ENCODE results near the gene APOM. TPM values are rescaled to one million over a fixed set of nuclear protein-coding genes. Genes with fewer than 3 reads are reported as not detected.

The APOM gene
- total RNA-seq, 4 donors from 2014 or later = 0.67 to 2.1 (median 1.1) TPM

DNA sequence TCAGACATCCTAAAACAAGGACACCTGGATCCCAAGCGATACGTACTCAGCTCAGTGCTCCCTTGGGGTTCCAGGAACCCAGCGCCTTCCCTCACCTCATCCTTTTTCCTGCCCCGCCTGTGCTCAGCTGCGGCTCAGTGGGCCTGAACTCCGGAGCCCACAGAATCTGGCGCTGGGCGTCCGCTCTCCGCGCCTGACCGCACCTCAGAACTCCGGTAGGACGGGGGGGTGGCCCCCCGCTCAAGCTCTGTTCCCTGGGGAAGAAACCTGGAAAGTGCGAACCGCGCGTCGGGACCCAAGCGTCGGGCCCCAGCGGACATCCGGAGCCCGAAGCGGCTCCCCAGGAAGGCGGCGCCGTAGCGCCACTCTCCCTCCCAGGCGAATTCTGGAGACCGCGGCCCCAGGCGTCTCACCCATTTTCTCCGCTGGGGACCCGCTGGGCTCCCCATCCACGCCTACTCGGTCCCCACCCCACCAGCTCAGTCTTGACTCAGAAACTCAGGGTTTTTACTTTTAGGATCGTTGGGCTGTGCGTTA, 25.5 kb downstream of the APOM start:
- no peak for DNase-seq
- WGBS, 2 donors = 0 to 2% methylated on average over 16 to 17 of the region's 40 CpGs
- Histone ChIP-seq H3K36me3 (peaks cover 0 to 19% (median 6%) of the 10 kb centered on the region in 3 donors), H3K4me1 (peaks cover 4 to 36% (median 16%) of the 10 kb centered on the region in 3 donors), H3K27ac (peak overlapping the region; percentile 65 to 85 (median 74)), H3K9me3 (no peaks in the 10 kb centered on the region), H3K27me3 (no peaks in the 10 kb centered on the region), H3K4me3 (peak overlapping the region; percentile 43 to 69 (median 62))
- intact Hi-C loops (cut with DNase I) = loop anchor here (10.0 kb wide), 1 partner anchor 154 kb away; no protein-coding TSS in a partner anchor
- TF ChIP-seq, protein P1, sequence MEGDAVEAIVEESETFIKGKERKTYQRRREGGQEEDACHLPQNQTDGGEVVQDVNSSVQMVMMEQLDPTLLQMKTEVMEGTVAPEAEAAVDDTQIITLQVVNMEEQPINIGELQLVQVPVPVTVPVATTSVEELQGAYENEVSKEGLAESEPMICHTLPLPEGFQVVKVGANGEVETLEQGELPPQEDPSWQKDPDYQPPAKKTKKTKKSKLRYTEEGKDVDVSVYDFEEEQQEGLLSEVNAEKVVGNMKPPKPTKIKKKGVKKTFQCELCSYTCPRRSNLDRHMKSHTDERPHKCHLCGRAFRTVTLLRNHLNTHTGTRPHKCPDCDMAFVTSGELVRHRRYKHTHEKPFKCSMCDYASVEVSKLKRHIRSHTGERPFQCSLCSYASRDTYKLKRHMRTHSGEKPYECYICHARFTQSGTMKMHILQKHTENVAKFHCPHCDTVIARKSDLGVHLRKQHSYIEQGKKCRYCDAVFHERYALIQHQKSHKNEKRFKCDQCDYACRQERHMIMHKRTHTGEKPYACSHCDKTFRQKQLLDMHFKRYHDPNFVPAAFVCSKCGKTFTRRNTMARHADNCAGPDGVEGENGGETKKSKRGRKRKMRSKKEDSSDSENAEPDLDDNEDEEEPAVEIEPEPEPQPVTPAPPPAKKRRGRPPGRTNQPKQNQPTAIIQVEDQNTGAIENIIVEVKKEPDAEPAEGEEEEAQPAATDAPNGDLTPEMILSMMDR (IDR thresholded peaks at IDR 0.05) = peak in 3 of 6 experiments; percentile 13 to 31 (median 23)
- TF ChIP-seq POLR2A (IDR thresholded peaks at IDR 0.05) = peak in 1 of 4 donors; percentile 21

DNA sequence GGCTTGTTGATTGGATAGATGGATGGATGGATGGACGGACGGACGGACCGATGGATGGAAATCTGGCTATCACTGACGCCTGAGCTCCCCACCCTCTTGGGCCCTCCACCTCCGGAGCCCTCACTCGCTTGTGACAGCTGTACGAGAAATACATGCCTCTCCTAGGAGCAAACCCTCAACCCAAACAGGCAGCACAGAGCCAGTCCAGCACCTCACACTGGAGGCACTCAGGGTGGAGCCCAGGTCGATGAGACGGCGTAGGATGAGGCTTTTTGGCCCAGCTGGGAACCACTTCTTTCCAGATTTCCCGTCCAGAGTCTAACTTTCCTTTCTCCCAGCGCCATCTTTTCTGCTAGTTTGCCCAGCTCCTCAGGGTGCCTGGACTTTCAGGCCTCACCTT, 27.9 kb downstream of the APOM start:
- H3K4me1 ChIP-seq = peaks cover 4 to 36% (median 16%) of the 10 kb centered on the region in 3 donors
- 64 to 78% methylated on average over 13 of the region's 13 CpGs for WGBS, 2 donors
- DNase-seq = no peak
- H3K36me3 ChIP-seq = peaks cover 8 to 43% (median 22%) of the 10 kb centered on the region in 3 donors
- TF ChIP-seq, protein P1 (IDR thresholded peaks at IDR 0.05) = no peak
- no peak for TF ChIP-seq POLR2A (IDR thresholded peaks at IDR 0.05)
- peak overlapping the region in 1 of 4 donors; percentile 25 for H3K27ac ChIP-seq
- H3K27me3 ChIP-seq = no peaks in the 10 kb centered on the region
- intact Hi-C loops (cut with DNase I) = loop anchor here (10.0 kb wide), 1 partner anchor 151 kb away; no protein-coding TSS in a partner anchor
- H3K9me3 ChIP-seq = no peaks in the 10 kb centered on the region
- H3K4me3 ChIP-seq = peak overlapping the region in 2 of 4 donors; percentile 28 to 50

DNA sequence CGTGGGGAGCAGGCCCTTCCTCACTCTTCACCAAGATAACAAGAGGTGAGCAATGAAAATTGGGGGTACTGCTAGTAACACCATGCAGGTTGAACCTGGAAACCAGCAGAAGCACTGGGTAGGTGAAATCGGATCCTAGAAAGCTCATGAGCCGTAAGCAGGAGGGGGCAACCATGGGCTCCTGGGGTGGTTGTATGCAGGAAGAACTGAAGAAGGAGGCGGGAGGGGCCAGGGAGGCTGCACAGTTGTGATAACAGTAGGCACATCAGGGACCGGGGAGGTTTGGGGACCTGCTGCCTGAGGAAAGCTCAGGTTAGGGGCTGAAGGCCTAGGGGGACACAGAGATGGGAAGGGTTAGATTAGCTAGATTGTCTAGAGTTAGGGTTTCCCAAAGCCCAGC, 30.8 kb downstream of the APOM start:
- WGBS, 2 donors = 70 to 80% methylated on average over 5 of the region's 5 CpGs
- H3K27ac ChIP-seq = no peak overlapping the region
- no peak for DNase-seq
- no peaks in the 10 kb centered on the region for H3K27me3 ChIP-seq
- TF ChIP-seq POLR2A (IDR thresholded peaks at IDR 0.05) = no peak
- TF ChIP-seq, protein P1 (IDR thresholded peaks at IDR 0.05) = no peak
- H3K4me3 ChIP-seq = no peak overlapping the region
- H3K36me3 ChIP-seq = peaks cover 16 to 72% (median 48%) of the 10 kb centered on the region in 3 donors
- intact Hi-C loops (cut with DNase I) = loop anchor here (10.0 kb wide), 1 partner anchor 148 kb away; no protein-coding TSS in a partner anchor
- no peaks in the 10 kb centered on the region for H3K9me3 ChIP-seq
- H3K4me1 ChIP-seq = peaks cover 4 to 20% (median 4%) of the 10 kb centered on the region in 3 donors

DNA sequence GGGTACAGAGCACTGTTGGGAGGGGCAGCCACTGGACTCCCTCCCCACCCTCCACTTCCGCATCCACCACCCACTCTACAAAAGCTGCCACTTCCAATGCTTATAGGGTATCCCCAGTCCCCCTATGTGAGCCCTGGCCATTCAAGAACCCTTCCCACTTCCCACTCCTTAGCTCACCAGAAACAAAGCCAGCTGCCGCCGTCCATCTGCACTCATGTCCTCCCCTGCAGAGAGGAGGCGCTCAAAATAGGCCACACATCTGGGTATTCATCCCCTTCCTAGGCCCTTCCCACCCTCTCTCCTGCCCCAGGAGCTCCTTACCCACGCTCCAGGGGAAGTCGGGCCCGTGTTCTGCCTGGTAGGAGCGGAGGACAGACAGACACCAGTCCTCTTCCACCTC, 31.6 kb downstream of the APOM start:
- peaks cover 0 to 14% (median 4%) of the 10 kb centered on the region in 3 donors for H3K4me1 ChIP-seq
- no peak for TF ChIP-seq POLR2A (IDR thresholded peaks at IDR 0.05)
- TF ChIP-seq, protein P1 (IDR thresholded peaks at IDR 0.05) = no peak
- H3K27me3 ChIP-seq = no peaks in the 10 kb centered on the region
- no peak overlapping the region for H3K4me3 ChIP-seq
- DNase-seq = no peak
- H3K9me3 ChIP-seq = no peaks in the 10 kb centered on the region
- peaks cover 23 to 81% (median 48%) of the 10 kb centered on the region in 3 donors for H3K36me3 ChIP-seq
- intact Hi-C loops (cut with DNase I) = loop anchor here (10.0 kb wide), 1 partner anchor 147 kb away; no protein-coding TSS in a partner anchor
- H3K27ac ChIP-seq = no peak overlapping the region
- WGBS, 2 donors = 66 to 82% methylated on average over 4 to 7 of the region's 8 CpGs

Data from esophagus squamous epithelium (tissue), 5 donors.